IMR-90 (cell line): ENCODE results near the gene CDK5RAP2. TPM values are rescaled to one million over a fixed set of nuclear protein-coding genes. Genes with fewer than 3 reads are reported as not detected.

Source experiments
- ATAC-seq: fragments of 200-7000 bp; cut with Tn5 transposase; 2 replicates; pipeline ENCODE4 v1.9.1; 2020; ENCODE audit warnings: low read depth, mild to moderate bottlenecking, moderate library complexity
- BruUV-seq: library from RNA; stranded (reverse); fragments of 400-500 nt; replicated peaks from 2 replicates; lab custom pipeline; 2021; lab: Mats Ljungman, UMichigan
- CTCF ChIA-PET: fragments of 300-600 bp; formaldehyde crosslinking; extraction: SDS; loops from one replicate; lab custom pipeline; 2021; ENCODE audit warnings: antibody characterized with exemption; lab: Yijun Ruan, JAX
- POLR2A ChIA-PET: fragments of 300-600 bp; sonication (Branson Sonifier 250); formaldehyde crosslinking; loops from one replicate; lab custom pipeline; 2022; ENCODE audit warnings: antibody characterized with exemption; ENCODE audit not compliant: unreplicated experiment; lab: Charles Lee
- DNase-seq: peaks from one replicate; pipeline ENCODE4 v3.0.0; 2013
- H2AFZ ChIP-seq: replicated peaks from 2 replicates; pipeline ENCODE3; 2013; ENCODE audit warnings: low read length, mild to moderate bottlenecking; ENCODE audit not compliant: poor library complexity
- H2AK5ac ChIP-seq: 2 replicates; pipeline ENCODE4 v1.6.1; 2013; ENCODE audit warnings: low read depth, low read length, inconsistent platforms
- H2AK9ac ChIP-seq: replicated peaks from 2 replicates; pipeline ENCODE3; 2013; ENCODE audit warnings: mild to moderate bottlenecking, low read depth, low read length, moderate library complexity; ENCODE audit not compliant: poor library complexity
- H2BK120ac ChIP-seq: 2 replicates; pipeline ENCODE4 v1.6.1; 2013; ENCODE audit warnings: low read depth, low read length, inconsistent platforms
- H2BK15ac ChIP-seq: 3 replicates; pipeline ENCODE4 v1.6.1; 2013; ENCODE audit warnings: low read depth, low read length, inconsistent platforms
- H2BK20ac ChIP-seq: 2 replicates; pipeline ENCODE4 v1.6.1; 2013; ENCODE audit warnings: low read depth, mild to moderate bottlenecking, inconsistent platforms, low read length, moderate library complexity
- H2BK5ac ChIP-seq: 2 replicates; pipeline ENCODE4 v1.6.1; 2013; ENCODE audit warnings: mild to moderate bottlenecking, low read depth, low read length, inconsistent platforms; ENCODE audit not compliant: poor library complexity, severe bottlenecking
- H3K14ac ChIP-seq: replicated peaks from 2 replicates; pipeline ENCODE4 v1.6.1; 2013; ENCODE audit warnings: low read depth, low read length, inconsistent platforms
- H3K18ac ChIP-seq: 2 replicates; pipeline ENCODE4 v1.6.1; 2013; ENCODE audit warnings: low read depth, low read length, control low read depth
- H3K23ac ChIP-seq: 2 replicates; pipeline ENCODE4 v1.6.1; 2013; ENCODE audit warnings: low read depth, low read length, inconsistent platforms
- H3K27ac ChIP-seq: 2 replicates; pipeline ENCODE4 v1.5.1; 2013; ENCODE audit warnings: mild to moderate bottlenecking, control low read depth, low read length; ENCODE audit not compliant: insufficient read depth
- H3K27me3 ChIP-seq: 2 replicates; pipeline ENCODE4 v1.6.1; 2013; ENCODE audit warnings: low read length; ENCODE audit not compliant: control insufficient read depth, insufficient read depth
- H3K36me3 ChIP-seq: 2 replicates; pipeline ENCODE4 v1.6.1; 2013; ENCODE audit warnings: low read length, mixed read lengths; ENCODE audit not compliant: control insufficient read depth, insufficient read depth
- H3K4ac ChIP-seq: 2 replicates; pipeline ENCODE4 v1.6.1; 2013; ENCODE audit warnings: low read depth, low read length, inconsistent platforms
- H3K4me1 ChIP-seq: 2 replicates; pipeline ENCODE4 v1.6.1; 2013; ENCODE audit warnings: low read length, mixed read lengths; ENCODE audit not compliant: control insufficient read depth, insufficient read depth
- H3K4me2 ChIP-seq: 2 replicates; pipeline ENCODE4 v1.6.1; 2013; ENCODE audit warnings: low read depth, mild to moderate bottlenecking, control low read depth, low read length, moderate library complexity
- H3K4me3 ChIP-seq: 2 replicates; pipeline ENCODE4 v1.5.1; 2013; ENCODE audit warnings: low read depth, mild to moderate bottlenecking, control low read depth, low read length, moderate library complexity; ENCODE audit not compliant: insufficient read depth
- H3K56ac ChIP-seq: 2 replicates; pipeline ENCODE4 v1.6.1; 2013; ENCODE audit warnings: low read length, inconsistent platforms; ENCODE audit not compliant: insufficient read depth; ENCODE audit errors: extremely low read depth
- H3K79me1 ChIP-seq, 2 experiments: 2 replicates each; pipeline ENCODE4 v1.6.1; 2013; ENCODE audit warnings: low read length in 2 of 2, inconsistent platforms in 1 of 2, low read depth in 1 of 2
- H3K9ac ChIP-seq: 2 replicates; pipeline ENCODE4 v1.6.1; 2013; ENCODE audit warnings: low read depth, low read length, control low read depth
- H3K9me1 ChIP-seq: 2 replicates; pipeline ENCODE4 v1.6.1; 2013; ENCODE audit warnings: low read length, inconsistent platforms; ENCODE audit not compliant: insufficient read depth
- H3K9me3 ChIP-seq: 2 replicates; pipeline ENCODE4 v1.6.1; 2013; ENCODE audit warnings: low read length; ENCODE audit not compliant: control insufficient read depth, insufficient read depth
- H4K20me1 ChIP-seq: 2 replicates; pipeline ENCODE4 v1.6.1; 2013; ENCODE audit warnings: low read length, inconsistent platforms; ENCODE audit not compliant: insufficient read depth
- H4K5ac ChIP-seq: 2 replicates; pipeline ENCODE4 v1.6.1; 2013; ENCODE audit warnings: mild to moderate bottlenecking, low read depth, low read length, control low read depth
- H4K8ac ChIP-seq, 2 experiments: 2 replicates each; pipeline ENCODE4 v1.6.1; 2013; ENCODE audit warnings: low read depth in 2 of 2, low read length in 2 of 2, control low read depth in 1 of 2, inconsistent platforms in 1 of 2
- H4K91ac ChIP-seq: 2 replicates; pipeline ENCODE4 v1.6.1; 2013; ENCODE audit warnings: low read depth, low read length, inconsistent platforms; ENCODE audit not compliant: insufficient read depth
- BHLHE40 ChIP-seq: fragments of 150-350 bp; IDR thresholded peaks from 2 replicates; pipeline ENCODE4 v1.6.1; 2016; ENCODE audit warnings: mild to moderate bottlenecking, low read depth, low read length
- CHD1 ChIP-seq: IDR thresholded peaks from 2 replicates; pipeline ENCODE4 v1.6.1; 2012; ENCODE audit warnings: low read depth, low read length, improper control_type of control experiment
- ELK1 ChIP-seq: fragments of 150-350 bp; IDR thresholded peaks from 2 replicates; pipeline ENCODE4 v1.6.1; 2016; ENCODE audit warnings: low read depth, mild to moderate bottlenecking, low read length, moderate library complexity, borderline replicate concordance
- FOS ChIP-seq: fragments of 150-350 bp; IDR thresholded peaks from 2 replicates; pipeline ENCODE4 v1.6.1; 2016; ENCODE audit warnings: low read depth, low read length
- MAFK ChIP-seq: IDR thresholded peaks from 2 replicates; pipeline ENCODE4 v1.6.1; 2012; ENCODE audit warnings: low read depth, low read length, improper control_type of control experiment
- MAZ ChIP-seq: IDR thresholded peaks from 2 replicates; pipeline ENCODE4 v1.6.1; 2012; ENCODE audit warnings: low read depth, mild to moderate bottlenecking, low read length, improper control_type of control experiment, moderate library complexity, borderline replicate concordance
- MXI1 ChIP-seq: IDR thresholded peaks from 2 replicates; pipeline ENCODE4 v1.6.1; 2012; ENCODE audit warnings: low read depth, mild to moderate bottlenecking, low read length, moderate library complexity, borderline replicate concordance
- NFE2L2 ChIP-seq: fragments of 150-350 bp; IDR thresholded peaks from 2 replicates; pipeline ENCODE4 v1.6.1; 2016; ENCODE audit warnings: low read depth, mild to moderate bottlenecking, low read length
- POLR2A ChIP-seq: IDR thresholded peaks from 2 replicates; pipeline ENCODE4 v1.6.1; 2012; ENCODE audit warnings: mild to moderate bottlenecking, low read depth, low read length
- RAD21 ChIP-seq: IDR thresholded peaks from 2 replicates; pipeline ENCODE4 v1.6.1; 2012; ENCODE audit warnings: low read length, improper control_type of control experiment
- RCOR1 ChIP-seq: IDR thresholded peaks from 2 replicates; pipeline ENCODE4 v1.6.1; 2012; ENCODE audit warnings: mild to moderate bottlenecking, low read length, improper control_type of control experiment; ENCODE audit not compliant: insufficient replicate concordance
- RFX5 ChIP-seq: IDR thresholded peaks from 2 replicates; pipeline ENCODE4 v1.8.0; 2012; ENCODE audit warnings: low read depth, mild to moderate bottlenecking, low read length, moderate library complexity
- SMC3 ChIP-seq: fragments of 150-350 bp; IDR thresholded peaks from 2 replicates; pipeline ENCODE4 v1.6.1; 2016; ENCODE audit warnings: low read depth, mild to moderate bottlenecking, antibody characterized with exemption, low read length, moderate library complexity
- USF2 ChIP-seq: fragments of 150-350 bp; IDR thresholded peaks from 2 replicates; pipeline ENCODE4 v1.6.1; 2017; ENCODE audit warnings: mild to moderate bottlenecking, antibody characterized with exemption, low read length, low read depth
- WGBS, 2 experiments: methylation state at CpG; one replicate each; pipeline versions ENCODE4 v1.1.5 to v1.1.7; 2013; ENCODE audit warnings: missing lambda C conversion rate in 2 of 2; ENCODE audit not compliant: insufficient read length in 1 of 2; ENCODE audit errors: extremely low coverage in 2 of 2; 5-methylcytosine and 5-hydroxymethylcytosine counted together
- dilution Hi-C: fragments of 300-500 bp; cut with HindIII; formaldehyde crosslinking; loops from one replicate; pipeline ENCODE4 v1.14.3; 2018; ENCODE audit warnings: low sequenced_read_pairs; ENCODE audit not compliant: unreplicated experiment
- in situ Hi-C: fragments of 300-500 bp; cut with MboI; formaldehyde crosslinking; loops from 3 replicates; pipeline ENCODE4 v1.14.3; 2019; ENCODE audit warnings: low sequenced_read_pairs, inconsistent platforms, mixed read lengths
- intact Hi-C: fragments of 100-400 bp; cut with micrococcal nuclease; formaldehyde crosslinking; loops from 2 replicates; pipeline ENCODE4 v1.10.0; 2022
- polyA plus RNA-seq, 3 experiments: library from polyadenylated mRNA; depleted of rRNA; stranded (reverse); fragments of >200 nt; gene quantifications; 2 replicates each; pipeline ENCODE4 v1.2.3, GENCODE V29; 2012; ENCODE audit warnings: low replicate concordance in 1 of 3
- total RNA-seq: library from RNA; depleted of rRNA; stranded (reverse); fragments of >200 nt; gene quantifications from 2 replicates; pipeline ENCODE4 v1.2.3, GENCODE V29; 2012

Gene CDK5RAP2
- total and polyA plus RNA-seq, 2 of the 4 experiments (the other 2 are of a cell fraction), result 29.5 to 31.7 TPM

GRCh38 chr9:120456218-120456617 is 123.7 kb downstream of the CDK5RAP2 start:
- Histone ChIP-seq H2BK120ac (no peak overlapping the region), H3K4me3 (no peak overlapping the region), H3K56ac (no peak overlapping the region), H3K9ac (no peak overlapping the region), H2AK5ac (no peak overlapping the region), H3K4ac (no peak overlapping the region), H3K79me1 (peaks cover 0 to 4% of the 10 kb centered on the region in 2 experiments; a peak in 1 of 4 replicates), H3K4me1 (peaks cover 3% of the 10 kb centered on the region; the same call in 1 of the 2 replicates), H4K5ac (no peak overlapping the region), H3K27me3 (no peaks in the 10 kb centered on the region), H3K9me3 (no peaks in the 10 kb centered on the region; the same call in 1 of the 2 replicates), H3K18ac (no peak overlapping the region), H2BK15ac (no peak overlapping the region), H3K9me1 (peaks cover 2% of the 10 kb centered on the region; the same call in 1 of the 2 replicates), H2AFZ (no peak overlapping the region), H2BK5ac (no peak overlapping the region), H4K20me1 (no peaks in the 10 kb centered on the region), H4K91ac (no peak overlapping the region), H3K4me2 (no peak overlapping the region), H3K14ac (no peak overlapping the region), H3K27ac (no peak overlapping the region), H3K36me3 (peaks cover 5% of the 10 kb centered on the region), H2BK20ac (no peak overlapping the region), H2AK9ac (no peak overlapping the region), H3K23ac (no peak overlapping the region), H4K8ac (no peak overlapping the region)
- no TSS peak for BruUV-seq
- WGBS, 2 experiments, result no CpG with 5 or more reads among the region's 3 CpGs
- DNase-seq (no peak), ATAC-seq (no peak)
- intact Hi-C loops (no loop called here), in situ Hi-C loops (no loop called here), dilution Hi-C loops (no loop called here)
- TF ChIP-seq CHD1 (no peak), USF2 (no peak), MAZ (no peak), RAD21 (no peak), ELK1 (no peak), BHLHE40 (no peak), RFX5 (no peak), MAFK (no peak), MXI1 (no peak), FOS (no peak), NFE2L2 (no peak), RCOR1 (no peak), POLR2A (no peak), SMC3 (no peak)
- CTCF ChIA-PET, result no interaction called here
- POLR2A ChIA-PET, result no interaction called here
